ENCODE data around the gene FOXO1.

- TF ChIP-seq CTCF (IDR thresholded peaks at IDR 0.05; ENCODE audit: insufficient read depth, low read length, poor library complexity, severe bottlenecking) (no peak), EZH2phosphoT487 (conservative IDR thresholded peaks at IDR 0.05; ENCODE audit: low read length) (no peak)
Observed at GRCh38 chr13:40605573-40605972, 60.9 kb downstream of the FOXO1 start.

All from SU-DHL-6 (cell line).